SK-N-MC (cell line): ENCODE results near the gene CACNA2D1.

ENCODE experiments used
- DNase-seq: peaks from one replicate; pipeline ENCODE4 v3.0.0-alpha.2; 2011; ENCODE audit warnings: low read depth, low spot score
- H3K27ac ChIP-seq: fragments of 200-600 bp; sonication (generic); 2 replicates; pipeline ENCODE4 v1.5.1; 2016; ENCODE audit warnings: mixed run types
- H3K36me3 ChIP-seq: fragments of 200-600 bp; sonication (generic); 2 replicates; pipeline ENCODE4 v1.6.1; 2017; ENCODE audit warnings: antibody characterized with exemption, low read length, mixed read lengths; ENCODE audit not compliant: insufficient read depth
- H3K4me3 ChIP-seq: fragments of 200-600 bp; sonication (generic); 2 replicates; pipeline ENCODE4 v1.5.1; 2016
- H3K9ac ChIP-seq: fragments of 200-600 bp; sonication (generic); 2 replicates; pipeline ENCODE4 v1.8.0; 2017; ENCODE audit warnings: mixed run types, mixed read lengths; ENCODE audit not compliant: insufficient read length
- H3K9me3 ChIP-seq: fragments of 200-600 bp; sonication (generic); 2 replicates; pipeline ENCODE4 v1.6.1; 2017; ENCODE audit warnings: low read depth, mild to moderate bottlenecking, antibody characterized with exemption, low read length, moderate library complexity, mixed read lengths
- EZH2 ChIP-seq: fragments of 200-600 bp; sonication (generic); IDR thresholded peaks from one replicate; pipeline ENCODE4 v1.6.1; 2017; ENCODE audit warnings: antibody characterized with exemption
- FOXP2 ChIP-seq: optimal IDR thresholded peaks from 2 replicates; pipeline ENCODE3; 2011; ENCODE audit warnings: mild to moderate bottlenecking, moderate library complexity; ENCODE audit not compliant: insufficient read depth; ENCODE audit errors: extremely low read length, control extremely low read depth
- POLR2AphosphoS5 ChIP-seq: IDR thresholded peaks from 2 replicates; pipeline ENCODE4 v1.6.1; 2012; ENCODE audit warnings: mild to moderate bottlenecking, low read depth, low read length, borderline replicate concordance

The CACNA2D1 gene

DNA sequence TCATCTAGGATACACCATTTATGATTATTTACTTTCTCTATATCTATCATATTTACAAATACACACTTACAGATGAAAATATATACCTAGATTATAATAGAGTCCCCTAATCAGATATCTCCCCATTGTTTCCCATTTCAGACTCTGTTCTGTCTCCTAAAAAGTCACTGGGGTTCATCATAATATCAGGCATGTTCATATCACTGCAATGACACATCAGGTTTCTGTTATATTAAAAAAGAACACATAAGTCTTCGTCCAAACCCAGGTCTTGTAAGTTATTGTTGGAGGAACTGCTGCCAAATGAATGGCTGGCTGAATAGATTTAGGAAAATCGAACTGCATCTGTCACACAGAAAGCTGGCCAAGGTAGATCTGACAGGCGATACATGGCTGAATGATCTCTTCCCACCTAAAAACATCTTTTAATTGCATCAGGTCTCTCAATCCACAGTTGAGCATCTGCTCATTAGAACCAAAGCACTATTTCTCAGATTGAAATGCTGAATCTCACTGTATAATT is 178.7 kb downstream of the CACNA2D1 start:
- Histone ChIP-seq H3K36me3 (no peaks in the 10 kb centered on the region), H3K27ac (no peak overlapping the region), H3K9me3 (no peaks in the 10 kb centered on the region), H3K9ac (no peak overlapping the region), H3K4me3 (no peak overlapping the region)
- TF ChIP-seq FOXP2 (no peak), POLR2AphosphoS5 (no peak), EZH2 (no peak)
- DNase-seq: no peak

DNA sequence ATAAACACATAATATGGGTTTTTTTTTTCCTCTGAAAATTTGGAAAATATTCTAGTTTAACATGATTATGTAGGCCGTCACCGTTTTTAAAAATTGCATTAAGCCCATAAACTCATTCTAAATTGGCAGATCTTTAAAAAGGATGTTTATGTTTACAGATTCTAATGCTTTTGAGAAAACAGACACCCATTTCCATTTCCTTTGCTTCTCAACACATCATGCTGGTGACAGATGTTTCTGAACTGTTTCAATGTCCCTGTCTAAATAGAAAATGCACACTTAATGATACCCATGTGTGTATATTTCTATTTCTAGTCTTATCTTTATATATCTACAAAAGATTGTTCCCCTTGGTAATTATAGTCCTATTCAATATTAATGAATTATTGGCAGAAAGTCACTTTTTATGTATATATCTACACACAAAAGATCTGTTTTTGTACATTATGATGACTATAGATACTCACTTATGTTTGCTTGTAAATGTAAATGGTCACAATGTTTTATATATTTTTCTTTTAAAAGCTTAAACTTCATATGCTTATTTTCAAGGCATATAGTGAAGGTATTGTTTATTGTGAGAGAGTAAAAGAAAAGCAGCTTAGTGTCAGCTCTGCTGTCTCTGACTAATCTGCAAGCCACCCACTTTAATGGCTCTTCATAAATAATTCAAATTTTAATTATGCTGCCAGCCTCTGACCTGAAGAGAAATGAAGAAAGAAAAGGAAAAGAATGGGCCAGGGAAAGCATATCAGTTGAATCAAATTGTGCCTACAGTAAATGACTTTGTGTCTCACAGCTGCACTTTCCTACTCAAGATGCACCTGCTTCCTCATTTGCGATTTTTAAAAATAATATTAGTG is 179.4 kb downstream of the CACNA2D1 start:
- Histone ChIP-seq H3K36me3 (no peaks in the 10 kb centered on the region), H3K4me3 (no peak overlapping the region), H3K9me3 (no peaks in the 10 kb centered on the region), H3K27ac (0 out of 2 replicates have a peak overlapping the region, but pooled peaks have one; percentile 11), H3K9ac (no peak overlapping the region)
- TF ChIP-seq FOXP2: no peak
- no peak for TF ChIP-seq POLR2AphosphoS5
- DNase-seq: no peak

DNA sequence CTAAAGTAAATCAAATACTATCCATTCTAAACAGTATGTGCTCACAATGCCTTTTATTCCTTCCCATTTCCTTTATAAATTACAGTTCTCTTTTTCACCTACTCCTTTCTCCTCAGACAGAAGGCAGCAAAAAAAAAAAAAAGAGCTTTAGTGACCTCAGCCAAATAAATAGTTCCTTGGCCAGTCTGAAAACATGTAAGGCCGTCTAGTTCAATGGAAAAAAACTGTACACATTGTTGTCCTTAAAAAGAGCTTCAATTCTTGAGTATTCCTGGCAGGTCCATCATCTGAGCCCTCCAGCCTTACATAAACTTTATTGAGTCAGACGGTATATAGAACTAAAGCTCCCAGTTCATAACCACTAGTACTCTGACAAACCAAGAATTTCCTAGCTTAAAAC is 185.4 kb downstream of the CACNA2D1 start:
- H3K4me3 ChIP-seq: no peak overlapping the region
- no peak for DNase-seq
- no peak overlapping the region for H3K9ac ChIP-seq
- no peak overlapping the region for H3K27ac ChIP-seq
- TF ChIP-seq EZH2 (no peak), FOXP2 (no peak), POLR2AphosphoS5 (no peak)
- H3K36me3 ChIP-seq: no peaks in the 10 kb centered on the region
- H3K9me3 ChIP-seq: no peaks in the 10 kb centered on the region

DNA sequence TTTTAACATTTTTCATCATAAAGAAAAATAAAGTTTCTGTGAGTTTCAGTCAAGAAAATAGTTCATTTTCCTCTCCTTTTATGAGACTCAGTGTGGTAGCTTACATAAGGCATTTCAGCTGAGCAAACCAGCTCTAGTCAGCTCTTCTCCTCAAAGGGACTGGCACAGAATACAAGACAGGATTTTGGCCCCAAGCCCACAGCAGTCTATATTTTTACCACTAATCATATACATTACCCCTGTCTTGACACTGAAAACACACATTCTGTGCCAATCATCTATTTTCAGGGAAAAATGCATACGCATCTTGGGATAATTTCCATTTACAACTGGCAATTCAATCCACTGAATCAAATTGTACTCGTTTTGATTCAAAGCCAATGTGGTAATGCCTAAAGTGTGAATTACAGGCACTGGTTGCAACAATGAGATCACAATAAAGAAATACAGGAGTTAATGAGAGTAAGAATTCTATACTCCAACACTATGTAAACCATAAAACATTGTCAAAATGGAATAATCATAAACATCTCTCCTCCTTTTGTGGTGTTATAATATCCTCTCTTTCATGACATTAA is 186.4 kb downstream of the CACNA2D1 start:
- no peak for DNase-seq
- TF ChIP-seq FOXP2 (no peak), EZH2 (no peak), POLR2AphosphoS5 (no peak; the same call in 1 of the 2 replicates)
- Histone ChIP-seq H3K36me3 (no peaks in the 10 kb centered on the region), H3K9me3 (no peaks in the 10 kb centered on the region), H3K9ac (no peak overlapping the region), H3K4me3 (peak overlapping the region; percentile 14; the same call in 1 of the 2 replicates), H3K27ac (peak overlapping the region; percentile 38; the same call in 1 of the 2 replicates)

DNA sequence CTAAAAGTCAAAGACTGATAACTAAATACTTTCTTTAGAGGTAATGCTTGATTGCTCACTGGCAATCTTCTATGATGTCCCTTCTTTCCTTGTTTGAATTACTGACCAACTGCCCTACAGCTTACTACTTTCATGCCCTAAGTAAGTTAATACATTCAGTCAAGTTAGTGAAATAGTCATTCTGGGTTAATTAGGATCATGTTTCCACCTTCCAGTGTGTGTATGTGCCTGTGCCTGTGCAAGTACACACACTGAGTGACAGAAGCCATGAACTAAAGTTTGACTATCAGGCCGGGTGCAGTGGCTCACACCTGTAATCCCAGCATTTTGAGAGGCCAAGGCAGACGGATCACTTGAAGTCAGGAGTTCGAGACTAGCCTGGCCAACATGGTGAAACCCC is 187.9 kb downstream of the CACNA2D1 start:
- no peaks in the 10 kb centered on the region for H3K9me3 ChIP-seq
- no peak for TF ChIP-seq FOXP2
- TF ChIP-seq POLR2AphosphoS5: no peak
- TF ChIP-seq EZH2: no peak
- no peak overlapping the region for H3K27ac ChIP-seq
- H3K4me3 ChIP-seq: no peak overlapping the region
- no peak for DNase-seq
- H3K36me3 ChIP-seq: no peaks in the 10 kb centered on the region
- H3K9ac ChIP-seq: no peak overlapping the region

DNA sequence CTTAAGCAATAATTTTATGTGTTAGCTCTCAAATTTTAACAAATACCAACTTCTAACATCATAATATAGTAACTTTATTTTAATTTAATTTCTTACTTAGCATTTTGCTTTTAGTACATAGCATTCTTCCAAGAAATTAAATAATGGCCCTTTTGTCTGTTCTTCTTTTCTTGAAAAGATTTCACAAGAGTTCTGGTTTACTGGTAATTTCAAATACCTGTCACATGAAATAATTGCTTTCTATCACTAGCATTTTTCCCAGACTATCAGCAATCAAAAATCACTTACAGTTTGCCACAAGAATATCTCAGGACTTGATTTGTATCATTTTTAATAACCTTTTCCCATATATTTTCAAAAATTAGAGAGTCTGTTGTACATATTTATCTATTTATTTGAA is 193.0 kb downstream of the CACNA2D1 start:
- no peak overlapping the region for H3K9ac ChIP-seq
- TF ChIP-seq POLR2AphosphoS5: no peak
- no peak overlapping the region for H3K4me3 ChIP-seq
- no peak for DNase-seq
- no peaks in the 10 kb centered on the region for H3K9me3 ChIP-seq
- H3K27ac ChIP-seq: no peak overlapping the region
- H3K36me3 ChIP-seq: no peaks in the 10 kb centered on the region

DNA sequence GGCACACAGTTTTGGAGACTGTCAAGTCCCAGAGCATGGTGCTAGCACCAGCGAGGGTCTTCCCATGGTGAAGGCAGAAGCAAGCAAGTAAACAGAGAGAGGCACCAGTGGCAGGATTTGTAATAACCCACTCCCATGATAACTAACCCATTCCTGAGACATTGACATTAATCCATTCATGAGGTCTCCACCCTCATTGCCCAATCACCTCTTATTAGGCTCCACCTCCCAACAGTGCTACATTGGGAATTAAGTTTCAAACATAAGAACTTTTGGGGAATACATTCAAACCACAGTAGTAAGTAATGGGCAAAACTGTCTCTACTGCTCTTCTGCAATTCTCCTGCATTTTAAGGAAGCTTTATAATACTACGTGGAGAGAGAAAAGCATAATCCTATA is 193.6 kb downstream of the CACNA2D1 start:
- H3K9me3 ChIP-seq: no peaks in the 10 kb centered on the region
- TF ChIP-seq POLR2AphosphoS5 (no peak), FOXP2 (no peak), EZH2 (no peak)
- H3K9ac ChIP-seq: no peak overlapping the region
- DNase-seq: no peak
- H3K36me3 ChIP-seq: no peaks in the 10 kb centered on the region
- H3K27ac ChIP-seq: no peak overlapping the region
- H3K4me3 ChIP-seq: no peak overlapping the region

DNA sequence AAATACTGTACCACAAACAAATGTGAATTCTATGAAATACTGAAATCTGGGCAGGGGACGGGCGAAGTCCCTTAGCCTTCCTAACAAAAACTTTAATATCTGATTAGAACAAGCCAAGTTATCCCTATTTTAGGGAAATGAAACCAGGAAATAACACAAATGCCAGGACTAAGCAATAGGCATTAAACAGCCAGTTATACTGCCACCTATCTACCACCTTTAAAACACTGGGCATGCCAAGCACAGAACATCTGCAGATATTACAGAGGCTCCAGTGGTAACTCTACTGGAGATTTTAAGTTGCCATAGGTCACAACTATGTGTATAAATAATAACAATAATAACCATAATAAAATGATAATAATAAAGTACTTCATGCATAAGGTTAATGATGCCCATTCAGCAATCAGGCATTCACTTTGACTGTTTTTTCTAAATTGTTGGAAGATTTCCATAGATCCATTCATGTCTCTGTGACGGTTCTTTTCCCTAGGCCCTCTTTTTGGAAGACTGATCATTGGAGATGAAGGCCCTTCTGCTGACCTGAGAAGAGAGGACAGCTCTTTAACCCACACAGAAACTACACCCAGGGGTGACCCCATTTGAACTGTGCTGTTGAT is 195.7 kb downstream of the CACNA2D1 start:
- Histone ChIP-seq H3K27ac (no peak overlapping the region), H3K9ac (no peak overlapping the region), H3K36me3 (no peaks in the 10 kb centered on the region), H3K9me3 (no peaks in the 10 kb centered on the region), H3K4me3 (no peak overlapping the region)
- no peak for DNase-seq
- no peak for TF ChIP-seq FOXP2
- no peak for TF ChIP-seq EZH2
- TF ChIP-seq POLR2AphosphoS5: no peak
